SK-N-SH treated with all-trans-retinoic acid at 6 μM for 48 hours (cell line): Measurements from ENCODE around the gene GALNTL6.

ENCODE experiments used
- BACH2 ChIP-seq: fragments of 250-450 bp; sonication (Bioruptor Pico); IDR thresholded peaks from 2 replicates; pipeline ENCODE4 v1.9.0; 2021; ENCODE audit warnings: mild to moderate bottlenecking, borderline replicate concordance
- CSDC2 ChIP-seq: fragments of 250-450 bp; sonication (Bioruptor Pico); IDR thresholded peaks from 2 replicates; pipeline ENCODE4 v1.5.0; 2020; ENCODE audit warnings: mild to moderate bottlenecking, moderate library complexity
- ZFP3 ChIP-seq: fragments of 250-450 bp; sonication (Bioruptor Pico); IDR thresholded peaks from 2 replicates; pipeline ENCODE4 v1.5.0; 2020; ENCODE audit warnings: mild to moderate bottlenecking, moderate library complexity
- ZFP30 ChIP-seq: fragments of 450-650 bp; formaldehyde crosslinking; IDR thresholded peaks from 2 replicates; pipeline ENCODE4 v1.5.0; 2022; ENCODE audit warnings: mild to moderate bottlenecking, moderate library complexity

- no peak for TF ChIP-seq BACH2 (CRISPR knock-in tag)
- TF ChIP-seq ZFP30 (CRISPR knock-in tag): no peak
- TF ChIP-seq CSDC2 (CRISPR knock-in tag): no peak
- TF ChIP-seq ZFP3 (CRISPR knock-in tag): no peak
Observed at GRCh38 chr4:173005912-173006633, 1192.9 kb downstream of the GALNTL6 start.
